Keratinocyte (primary cell): ENCODE measurements around the gene NCAM2. TPM values are rescaled to one million over a fixed set of nuclear protein-coding genes. Genes with fewer than 3 reads are reported as not detected.

Source experiments
- DNase-seq: peaks from one replicate; pipeline ENCODE4 v3.0.0-alpha.2; 2011; ENCODE audit warnings: low read depth, missing footprints, low spot score
- FAIRE-seq: peaks from 2 replicates; lab custom pipeline; 2011; peaks lifted over from hg19 to GRCh38; lab: Jason Lieb, UNC
- H2AFZ ChIP-seq: 2 replicates; pipeline ENCODE4 v1.6.0; 2012; ENCODE audit warnings: low read length, control low read depth, inconsistent platforms; ENCODE audit not compliant: control insufficient read depth
- H3K27ac ChIP-seq: 2 replicates; pipeline ENCODE4 v1.5.1; 2011; ENCODE audit warnings: low read length; ENCODE audit not compliant: control insufficient read depth, insufficient read depth
- H3K27me3 ChIP-seq: 3 replicates; pipeline ENCODE4 v1.6.0; 2011; ENCODE audit warnings: low read length; ENCODE audit not compliant: control insufficient read depth, insufficient read depth; ENCODE audit errors: extremely low read depth
- H3K36me3 ChIP-seq, 2 experiments: 2 replicates in 1 of 2; 3 replicates in 1 of 2; pipeline ENCODE4 v1.5.1; 2011; ENCODE audit warnings: low read length in 2 of 2, mild to moderate bottlenecking in 1 of 2; ENCODE audit not compliant: control insufficient read depth in 2 of 2, insufficient read depth in 2 of 2; ENCODE audit errors: extremely low read depth in 1 of 2
- H3K4me1 ChIP-seq: 3 replicates; pipeline ENCODE4 v1.5.1; 2011; ENCODE audit warnings: low read length; ENCODE audit not compliant: control insufficient read depth, insufficient read depth; ENCODE audit errors: extremely low read depth
- H3K4me2 ChIP-seq: 3 replicates; pipeline ENCODE4 v1.6.0; 2011; ENCODE audit warnings: low read depth, low read length; ENCODE audit not compliant: control insufficient read depth, insufficient read depth; ENCODE audit errors: extremely low read depth
- H3K4me3 ChIP-seq, 3 experiments: fragments of 200-600 bp in 1 of 3; sonication (generic) in 1 of 3; 2 replicates in 2 of 3; 3 replicates in 1 of 3; pipeline ENCODE4 v1.5.1; 2011 to 2016; ENCODE audit warnings: low read length in 3 of 3, mild to moderate bottlenecking in 3 of 3, control low read depth in 2 of 3, inconsistent platforms in 1 of 3, low read depth in 1 of 3, mixed read lengths in 1 of 3, mixed run types in 1 of 3, moderate library complexity in 1 of 3; ENCODE audit not compliant: control insufficient read depth in 2 of 3, insufficient read depth in 2 of 3; ENCODE audit errors: extremely low read depth in 1 of 3
- H3K79me2 ChIP-seq: 2 replicates; pipeline ENCODE4 v1.6.0; 2012; ENCODE audit warnings: low read length; ENCODE audit not compliant: control insufficient read depth, insufficient read depth
- H3K9ac ChIP-seq: 3 replicates; pipeline ENCODE4 v1.6.0; 2011; ENCODE audit warnings: low read length; ENCODE audit not compliant: control insufficient read depth, insufficient read depth; ENCODE audit errors: extremely low read depth
- H3K9me1 ChIP-seq: 3 replicates; pipeline ENCODE4 v1.6.0; 2011; ENCODE audit warnings: low read length; ENCODE audit not compliant: control insufficient read depth, insufficient read depth; ENCODE audit errors: extremely low read depth
- H3K9me3 ChIP-seq: 2 replicates; pipeline ENCODE4 v1.5.1; 2012; ENCODE audit warnings: low read depth, low read length; ENCODE audit not compliant: control insufficient read depth
- H4K20me1 ChIP-seq: 3 replicates; pipeline ENCODE4 v1.6.0; 2011; ENCODE audit warnings: low read length; ENCODE audit not compliant: control insufficient read depth, insufficient read depth; ENCODE audit errors: extremely low read depth
- EZH2 ChIP-seq: IDR thresholded peaks from one replicate; pipeline ENCODE4 v1.6.1; 2012; ENCODE audit warnings: inconsistent platforms, mild to moderate bottlenecking, low read length, moderate library complexity
- dilution Hi-C: fragments of 300-500 bp; cut with MboI; formaldehyde crosslinking; loops from one replicate; pipeline ENCODE4 v1.7.0; 2020; ENCODE audit warnings: low sequenced_read_pairs; ENCODE audit not compliant: extremely low pct_ligation_motif_present
- polyA plus RNA-seq, 5 experiments: library from polyadenylated mRNA; depleted of rRNA in 3 of 5; stranded (reverse) in 3 of 5; stranded (forward) in 1 of 5; unstranded in 1 of 5; fragments of >200 nt; gene quantifications; 1 replicate in 1 of 5; 2 replicates in 3 of 5; 3 replicates in 1 of 5; pipeline versions ENCODE4 v1.2.1 to v1.2.3, GENCODE V29; 2011 to 2012; ENCODE audit warnings: missing spikeins in 2 of 5, low read depth in 1 of 5, low replicate concordance in 1 of 5
- TF ChIP-seq, protein P1 (sequence below), 3 experiments: IDR thresholded peaks in 1 of 3; conservative IDR thresholded peaks in 1 of 3; optimal IDR thresholded peaks in 1 of 3; 2 replicates in 2 of 3; 3 replicates in 1 of 3; pipeline versions ENCODE3 to v1.5.1; 2011; ENCODE audit warnings: low read length in 3 of 3, mild to moderate bottlenecking in 3 of 3, moderate library complexity in 2 of 3, control low read depth in 1 of 3, inconsistent platforms in 1 of 3; ENCODE audit not compliant: insufficient read depth in 2 of 3; ENCODE audit errors: extremely low read depth in 1 of 3

The NCAM2 gene
- polyA plus RNA-seq, 1 donor (not counting 4 experiments of a cell fraction or from before 2014, with no cell fraction given): 0.16 TPM

DNA sequence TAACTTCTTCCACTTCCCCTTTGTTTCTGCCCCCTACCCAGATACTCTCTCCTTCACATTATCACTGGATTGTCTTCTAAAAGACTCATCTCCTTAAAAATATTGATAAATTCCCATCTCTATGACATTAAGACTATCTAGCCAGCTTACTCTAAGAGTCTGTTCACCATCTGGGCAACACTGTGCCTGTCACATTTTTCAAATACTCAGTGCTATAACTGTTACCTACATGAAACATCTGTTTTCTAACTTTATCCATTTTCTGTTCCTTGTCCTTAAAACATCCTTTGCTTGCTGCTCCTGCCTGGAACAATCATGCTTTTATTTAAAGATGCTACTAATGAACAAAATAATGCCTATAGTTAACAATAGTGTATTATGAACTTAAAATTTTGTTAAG is 81.4 kb downstream of the NCAM2 start:
- Histone ChIP-seq H2AFZ (no peak overlapping the region), H3K79me2 (no peaks in the 10 kb centered on the region), H3K36me3 (no peaks in the 10 kb centered on the region), H3K27me3 (no peaks in the 10 kb centered on the region), H3K9me3 (peaks cover 2% of the 10 kb centered on the region), H3K27ac (no peak overlapping the region), H3K9me1 (no peaks in the 10 kb centered on the region), H3K9ac (no peak overlapping the region), H3K4me3 (no peak overlapping the region), H3K4me1 (no peaks in the 10 kb centered on the region), H4K20me1 (no peaks in the 10 kb centered on the region), H3K4me2 (no peak overlapping the region)
- FAIRE-seq: no peak
- no peak for DNase-seq
- TF ChIP-seq EZH2: no peak
- TF ChIP-seq, protein P1, sequence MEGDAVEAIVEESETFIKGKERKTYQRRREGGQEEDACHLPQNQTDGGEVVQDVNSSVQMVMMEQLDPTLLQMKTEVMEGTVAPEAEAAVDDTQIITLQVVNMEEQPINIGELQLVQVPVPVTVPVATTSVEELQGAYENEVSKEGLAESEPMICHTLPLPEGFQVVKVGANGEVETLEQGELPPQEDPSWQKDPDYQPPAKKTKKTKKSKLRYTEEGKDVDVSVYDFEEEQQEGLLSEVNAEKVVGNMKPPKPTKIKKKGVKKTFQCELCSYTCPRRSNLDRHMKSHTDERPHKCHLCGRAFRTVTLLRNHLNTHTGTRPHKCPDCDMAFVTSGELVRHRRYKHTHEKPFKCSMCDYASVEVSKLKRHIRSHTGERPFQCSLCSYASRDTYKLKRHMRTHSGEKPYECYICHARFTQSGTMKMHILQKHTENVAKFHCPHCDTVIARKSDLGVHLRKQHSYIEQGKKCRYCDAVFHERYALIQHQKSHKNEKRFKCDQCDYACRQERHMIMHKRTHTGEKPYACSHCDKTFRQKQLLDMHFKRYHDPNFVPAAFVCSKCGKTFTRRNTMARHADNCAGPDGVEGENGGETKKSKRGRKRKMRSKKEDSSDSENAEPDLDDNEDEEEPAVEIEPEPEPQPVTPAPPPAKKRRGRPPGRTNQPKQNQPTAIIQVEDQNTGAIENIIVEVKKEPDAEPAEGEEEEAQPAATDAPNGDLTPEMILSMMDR (optimal IDR thresholded peaks at IDR 0.05 in 1 of 3, IDR thresholded peaks at IDR 0.05 in 1 of 3, conservative IDR thresholded peaks at IDR 0.05 in 1 of 3; ENCODE audit: extremely low read depth in 1 of 3, insufficient read depth in 2 of 3, low read length in 3 of 3): no peak
- dilution Hi-C loops: no loop called here

DNA sequence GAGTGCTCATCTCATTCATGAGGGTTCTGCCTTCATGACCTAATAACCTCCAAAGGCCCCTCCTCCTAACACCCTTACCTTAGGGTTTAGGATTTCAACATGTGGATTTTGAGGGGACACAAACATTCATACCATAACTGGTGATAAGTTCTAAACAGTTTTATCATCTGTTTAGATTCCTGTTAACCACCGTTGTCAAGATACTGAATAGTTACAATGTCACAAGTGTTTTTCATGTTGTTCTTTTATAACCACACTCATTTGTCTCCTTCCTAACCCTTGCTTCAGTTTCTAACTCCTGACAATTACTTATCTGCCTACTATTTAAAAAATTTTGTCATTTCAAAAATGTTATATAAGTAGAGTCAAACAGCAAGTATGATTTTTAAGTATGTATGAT is 86.0 kb downstream of the NCAM2 start:
- Histone ChIP-seq H3K9ac (no peak overlapping the region), H3K4me3 (no peak overlapping the region), H3K36me3 (no peaks in the 10 kb centered on the region), H3K9me1 (no peaks in the 10 kb centered on the region), H3K27ac (no peak overlapping the region), H3K4me1 (no peaks in the 10 kb centered on the region), H4K20me1 (no peaks in the 10 kb centered on the region), H3K4me2 (no peak overlapping the region), H2AFZ (no peak overlapping the region), H3K9me3 (peaks cover 2% of the 10 kb centered on the region), H3K27me3 (no peaks in the 10 kb centered on the region), H3K79me2 (no peaks in the 10 kb centered on the region)
- no peak for TF ChIP-seq EZH2
- TF ChIP-seq, protein P1 (optimal IDR thresholded peaks at IDR 0.05 in 1 of 3, IDR thresholded peaks at IDR 0.05 in 1 of 3, conservative IDR thresholded peaks at IDR 0.05 in 1 of 3; ENCODE audit: extremely low read depth in 1 of 3, insufficient read depth in 2 of 3, low read length in 3 of 3): no peak
- no peak for DNase-seq
- dilution Hi-C loops: no loop called here
- no peak for FAIRE-seq
